Inferior parietal cortex (tissue), 1 donor: Measurements from ENCODE around the gene RBM11.

Experiments used
- DNase-seq: peaks from one replicate; pipeline ENCODE4 v3.0.0-alpha.2; 2016; ENCODE audit errors: extremely low spot score

Gene RBM11

GRCh38 chr21:14271053-14271452, 55.1 kb downstream of the RBM11 start:
- DNase-seq = no peak

GRCh38 chr21:14271641-14272040, 55.7 kb downstream of the RBM11 start:
- no peak for DNase-seq

- no peak for DNase-seq
Measured at GRCh38 chr21:14273736-14274538, 58.0 kb downstream of the RBM11 start.

- no peak for DNase-seq
Measured at GRCh38 chr21:14275702-14276205, 59.8 kb downstream of the RBM11 start.
